ENCODE data around the gene PLAAT1. TPM values are rescaled to one million over a fixed set of nuclear protein-coding genes. Genes with fewer than 3 reads are reported as not detected.

The PLAAT1 gene
- total RNA-seq (not detected), polyA plus RNA-seq (not detected)

GRCh38 chr3:193240850-193241706 is at the start of gene PLAAT1:
PLAAT1 (plus strand) TSS chr3:193241222; CDS start chr3:193255651, 14,429 bp downstream.
- no peak within 1 kb of the TSS for H3K27ac ChIP-seq (ENCODE audit: low read depth, low read length)
- no peak for DNase-seq
- ChIA-PET CTCF (no interaction called here), POLR2A (no interaction called here)
- H3K36me3 ChIP-seq (ENCODE audit: insufficient read depth, low read length): no peaks in the 10 kb centered on the region
- Mint-ChIP-seq H3K4me1 (peaks cover 0 to 2% (median 0%) of the 10 kb centered on the region in 3 donors), H3K27ac (no peak within 1 kb of the TSS), H3K9me3 (peaks cover 0 to 3% (median 2%) of the 10 kb centered on the region in 5 donors), H3K4me3 (peak within 1 kb of the TSS in 1 of 7 donors; percentile 11), H3K27me3 (peaks cover 8 to 43% of the 10 kb centered on the region in 2 donors), H3K36me3 (no peaks in the 10 kb centered on the region)
- H3K27me3 ChIP-seq (ENCODE audit: insufficient read depth, low read length, poor library complexity, severe bottlenecking): no peaks in the 10 kb centered on the region
- no peaks in the 10 kb centered on the region for H3K4me1 ChIP-seq (ENCODE audit: insufficient read depth, low read length)
- no peaks in the 10 kb centered on the region for H3K9me3 ChIP-seq (ENCODE audit: low read length)
- H3K4me3 ChIP-seq (ENCODE audit: low read length): no peak within 1 kb of the TSS

GRCh38 chr3:193194371-193194770 is 46.7 kb upstream of the PLAAT1 start:
- H3K27me3 Mint-ChIP-seq: peaks cover 0 to 2% of the 10 kb centered on the region in 2 donors
- Histone ChIP-seq H3K27me3 (ENCODE audit: insufficient read depth, low read length, poor library complexity, severe bottlenecking) (no peaks in the 10 kb centered on the region), H3K36me3 (ENCODE audit: insufficient read depth, low read length) (no peaks in the 10 kb centered on the region), H3K9me3 (ENCODE audit: low read length) (no peaks in the 10 kb centered on the region), H3K4me3 (ENCODE audit: low read length) (no peak overlapping the region), H3K27ac (ENCODE audit: low read depth, low read length) (no peak overlapping the region), H3K4me1 (ENCODE audit: insufficient read depth, low read length) (no peaks in the 10 kb centered on the region)
- H3K36me3 Mint-ChIP-seq: no peaks in the 10 kb centered on the region
- no peak for DNase-seq
- no peaks in the 10 kb centered on the region for H3K4me1 Mint-ChIP-seq
- no peak overlapping the region for H3K4me3 Mint-ChIP-seq
- ChIA-PET POLR2A (no interaction called here), CTCF (no interaction called here)
- H3K27ac Mint-ChIP-seq: no peak overlapping the region
- H3K9me3 Mint-ChIP-seq: peaks cover 0 to 4% (median 0%) of the 10 kb centered on the region in 5 donors

GRCh38 chr3:193196746-193197145 is 44.3 kb upstream of the PLAAT1 start:
- Histone ChIP-seq H3K9me3 (ENCODE audit: low read length) (no peaks in the 10 kb centered on the region), H3K36me3 (ENCODE audit: insufficient read depth, low read length) (no peaks in the 10 kb centered on the region), H3K4me1 (ENCODE audit: insufficient read depth, low read length) (no peaks in the 10 kb centered on the region), H3K4me3 (ENCODE audit: low read length) (no peak overlapping the region), H3K27ac (ENCODE audit: low read depth, low read length) (no peak overlapping the region), H3K27me3 (ENCODE audit: insufficient read depth, low read length, poor library complexity, severe bottlenecking) (no peaks in the 10 kb centered on the region)
- no peak overlapping the region for H3K4me3 Mint-ChIP-seq
- H3K27me3 Mint-ChIP-seq: peaks cover 0 to 2% of the 10 kb centered on the region in 2 donors
- no peak overlapping the region for H3K27ac Mint-ChIP-seq
- CTCF ChIA-PET: no interaction called here
- peaks cover 0 to 4% (median 0%) of the 10 kb centered on the region in 5 donors for H3K9me3 Mint-ChIP-seq
- no peaks in the 10 kb centered on the region for H3K4me1 Mint-ChIP-seq
- H3K36me3 Mint-ChIP-seq: no peaks in the 10 kb centered on the region
- DNase-seq: no peak
- POLR2A ChIA-PET: no interaction called here

GRCh38 chr3:193207290-193208273 is 33.4 kb upstream of the PLAAT1 start:
- CTCF ChIA-PET: no interaction called here
- H3K4me3 Mint-ChIP-seq: no peak overlapping the region
- Histone ChIP-seq H3K27ac (ENCODE audit: low read depth, low read length) (no peak overlapping the region), H3K4me1 (ENCODE audit: insufficient read depth, low read length) (no peaks in the 10 kb centered on the region), H3K4me3 (ENCODE audit: low read length) (no peak overlapping the region), H3K9me3 (ENCODE audit: low read length) (no peaks in the 10 kb centered on the region), H3K36me3 (ENCODE audit: insufficient read depth, low read length) (no peaks in the 10 kb centered on the region), H3K27me3 (ENCODE audit: insufficient read depth, low read length, poor library complexity, severe bottlenecking) (no peaks in the 10 kb centered on the region)
- no peak for DNase-seq
- H3K36me3 Mint-ChIP-seq: no peaks in the 10 kb centered on the region
- H3K4me1 Mint-ChIP-seq: no peaks in the 10 kb centered on the region
- POLR2A ChIA-PET: no interaction called here
- H3K9me3 Mint-ChIP-seq: peaks cover 0 to 6% (median 0%) of the 10 kb centered on the region in 5 donors
- H3K27ac Mint-ChIP-seq: no peak overlapping the region
- H3K27me3 Mint-ChIP-seq: peaks cover 0 to 1% of the 10 kb centered on the region in 2 donors

- POLR2A ChIA-PET: no interaction called here
- H3K36me3 ChIP-seq (ENCODE audit: insufficient read depth, low read length): no peaks in the 10 kb centered on the region
- H3K4me1 ChIP-seq (ENCODE audit: insufficient read depth, low read length): no peaks in the 10 kb centered on the region
- no peak overlapping the region for H3K4me3 ChIP-seq (ENCODE audit: low read length)
- no peak overlapping the region for H3K27ac ChIP-seq (ENCODE audit: low read depth, low read length)
- no peaks in the 10 kb centered on the region for H3K27me3 ChIP-seq (ENCODE audit: insufficient read depth, low read length, poor library complexity, severe bottlenecking)
- Mint-ChIP-seq H3K4me1 (no peaks in the 10 kb centered on the region), H3K27ac (no peak overlapping the region), H3K9me3 (peaks cover 0 to 3% (median 0%) of the 10 kb centered on the region in 5 donors), H3K4me3 (no peak overlapping the region), H3K36me3 (no peaks in the 10 kb centered on the region), H3K27me3 (peaks cover 0 to 3% of the 10 kb centered on the region in 2 donors)
- CTCF ChIA-PET: no interaction called here
- DNase-seq: no peak
- no peaks in the 10 kb centered on the region for H3K9me3 ChIP-seq (ENCODE audit: low read length)
Measured at GRCh38 chr3:193210618-193211017, 30.4 kb upstream of the PLAAT1 start.

GRCh38 chr3:193211173-193211572 is 29.8 kb upstream of the PLAAT1 start:
- Histone ChIP-seq H3K36me3 (ENCODE audit: insufficient read depth, low read length) (no peaks in the 10 kb centered on the region), H3K9me3 (ENCODE audit: low read length) (no peaks in the 10 kb centered on the region), H3K4me1 (ENCODE audit: insufficient read depth, low read length) (no peaks in the 10 kb centered on the region), H3K4me3 (ENCODE audit: low read length) (no peak overlapping the region), H3K27ac (ENCODE audit: low read depth, low read length) (no peak overlapping the region), H3K27me3 (ENCODE audit: insufficient read depth, low read length, poor library complexity, severe bottlenecking) (no peaks in the 10 kb centered on the region)
- no peak for DNase-seq
- ChIA-PET CTCF (no interaction called here), POLR2A (no interaction called here)
- Mint-ChIP-seq H3K4me1 (no peaks in the 10 kb centered on the region), H3K9me3 (peaks cover 0 to 3% (median 0%) of the 10 kb centered on the region in 5 donors), H3K4me3 (no peak overlapping the region), H3K27me3 (peaks cover 0 to 1% of the 10 kb centered on the region in 2 donors), H3K27ac (no peak overlapping the region), H3K36me3 (no peaks in the 10 kb centered on the region)

GRCh38 chr3:193211984-193212383 is 29.0 kb upstream of the PLAAT1 start:
- CTCF ChIA-PET: no interaction called here
- H3K27me3 Mint-ChIP-seq: peaks cover 0 to 1% of the 10 kb centered on the region in 2 donors
- POLR2A ChIA-PET: no interaction called here
- Histone ChIP-seq H3K27ac (ENCODE audit: low read depth, low read length) (no peak overlapping the region), H3K27me3 (ENCODE audit: insufficient read depth, low read length, poor library complexity, severe bottlenecking) (no peaks in the 10 kb centered on the region), H3K36me3 (ENCODE audit: insufficient read depth, low read length) (no peaks in the 10 kb centered on the region), H3K4me3 (ENCODE audit: low read length) (no peak overlapping the region), H3K9me3 (ENCODE audit: low read length) (no peaks in the 10 kb centered on the region), H3K4me1 (ENCODE audit: insufficient read depth, low read length) (no peaks in the 10 kb centered on the region)
- H3K36me3 Mint-ChIP-seq: no peaks in the 10 kb centered on the region
- no peak for DNase-seq
- H3K9me3 Mint-ChIP-seq: peaks cover 0 to under 1% (median 0%) of the 10 kb centered on the region in 5 donors
- H3K4me1 Mint-ChIP-seq: no peaks in the 10 kb centered on the region
- H3K4me3 Mint-ChIP-seq: no peak overlapping the region
- no peak overlapping the region for H3K27ac Mint-ChIP-seq

- ChIA-PET POLR2A (no interaction called here), CTCF (no interaction called here)
- H3K27me3 ChIP-seq (ENCODE audit: insufficient read depth, low read length, poor library complexity, severe bottlenecking): no peaks in the 10 kb centered on the region
- no peak overlapping the region for H3K27ac Mint-ChIP-seq
- DNase-seq: no peak
- H3K9me3 ChIP-seq (ENCODE audit: low read length): no peaks in the 10 kb centered on the region
- H3K27me3 Mint-ChIP-seq: peaks cover 0 to 1% of the 10 kb centered on the region in 2 donors
- no peaks in the 10 kb centered on the region for H3K4me1 Mint-ChIP-seq
- no peaks in the 10 kb centered on the region for H3K36me3 ChIP-seq (ENCODE audit: insufficient read depth, low read length)
- H3K4me3 Mint-ChIP-seq: no peak overlapping the region
- H3K4me1 ChIP-seq (ENCODE audit: insufficient read depth, low read length): no peaks in the 10 kb centered on the region
- H3K4me3 ChIP-seq (ENCODE audit: low read length): no peak overlapping the region
- no peaks in the 10 kb centered on the region for H3K36me3 Mint-ChIP-seq
- H3K9me3 Mint-ChIP-seq: peaks cover 0 to 2% (median 0%) of the 10 kb centered on the region in 5 donors
- no peak overlapping the region for H3K27ac ChIP-seq (ENCODE audit: low read depth, low read length)
Measured at GRCh38 chr3:193212844-193213243, 28.2 kb upstream of the PLAAT1 start.
